Suppressor macrophage treated with lipopolysaccharide for 1 hour (primary cell): Measurements from ENCODE around the gene CNPY1.
"Not testable (repeated sequence)": the region's sequence is repeated elsewhere in the genome, so short reads cannot be mapped to it uniquely, and the experiment has no call there.

ENCODE experiments used
- DNase-seq, 3 donors: peaks; one replicate each; pipeline ENCODE4 v3.0.0-alpha.2; 2020 to 2022

Gene CNPY1

GRCh38 chr7:155530601-155531000, 15.8 kb downstream of the CNPY1 start:
- no peak for DNase-seq

- DNase-seq = no peak
These were observed 16.5 kb downstream of the CNPY1 start for GRCh38 chr7:155529845-155530244.

- DNase-seq = no peak
These were observed 17.0 kb downstream of the CNPY1 start for GRCh38 chr7:155529346-155529745.

GRCh38 chr7:155527664-155528063, 18.7 kb downstream of the CNPY1 start:
- no peak for DNase-seq

- no peak for DNase-seq
These were observed 20.1 kb downstream of the CNPY1 start for GRCh38 chr7:155526225-155526624.

- no peak for DNase-seq
These were observed 22.3 kb downstream of the CNPY1 start for GRCh38 chr7:155524018-155524556.

- DNase-seq = no peak
These were observed 23.1 kb downstream of the CNPY1 start for GRCh38 chr7:155523168-155523675.

GRCh38 chr7:155521743-155522398, 24.5 kb downstream of the CNPY1 start:
- no peak for DNase-seq

- DNase-seq = no peak
These were observed 25.2 kb downstream of the CNPY1 start for GRCh38 chr7:155521007-155521742.

- DNase-seq = no peak
These were observed 26.2 kb downstream of the CNPY1 start for GRCh38 chr7:155520114-155520513.

GRCh38 chr7:155519358-155519757, 27.0 kb downstream of the CNPY1 start:
- not testable (repeated sequence) for DNase-seq

GRCh38 chr7:155518633-155519032, 27.7 kb downstream of the CNPY1 start:
- DNase-seq = no peak

- DNase-seq = no peak
These were observed 28.4 kb downstream of the CNPY1 start for GRCh38 chr7:155517969-155518368.

- no peak for DNase-seq
These were observed 28.9 kb downstream of the CNPY1 start for GRCh38 chr7:155517452-155517851.

- no peak for DNase-seq
These were observed 29.9 kb downstream of the CNPY1 start for GRCh38 chr7:155516466-155516865.

GRCh38 chr7:155515318-155515717, 31.0 kb downstream of the CNPY1 start:
- DNase-seq = no peak

- no peak for DNase-seq
These were observed 32.1 kb downstream of the CNPY1 start for GRCh38 chr7:155514296-155514695.

- DNase-seq = no peak
These were observed 32.6 kb downstream of the CNPY1 start for GRCh38 chr7:155513543-155514285.

GRCh38 chr7:155512246-155512887, 34.0 kb downstream of the CNPY1 start:
- DNase-seq = no peak

GRCh38 chr7:155511702-155511996, 34.7 kb downstream of the CNPY1 start:
- DNase-seq = no peak

- DNase-seq = no peak
These were observed 35.2 kb downstream of the CNPY1 start for GRCh38 chr7:155510975-155511701.
